Activated CD4-positive, alpha-beta T cell treated with anti-CD3 and anti-CD28 coated beads, Interleukin-2, Interleukin-6, amounts not matched to agents 100 ng/mL and 50 ng/mL, durations not matched to agents 16 hours and 8 hours (primary cell): ENCODE results near the gene ACKR3.

Experiments used
- DNase-seq: peaks from one replicate; pipeline ENCODE4 v3.0.0-alpha.2; 2020

ACKR3 gene

DNA sequence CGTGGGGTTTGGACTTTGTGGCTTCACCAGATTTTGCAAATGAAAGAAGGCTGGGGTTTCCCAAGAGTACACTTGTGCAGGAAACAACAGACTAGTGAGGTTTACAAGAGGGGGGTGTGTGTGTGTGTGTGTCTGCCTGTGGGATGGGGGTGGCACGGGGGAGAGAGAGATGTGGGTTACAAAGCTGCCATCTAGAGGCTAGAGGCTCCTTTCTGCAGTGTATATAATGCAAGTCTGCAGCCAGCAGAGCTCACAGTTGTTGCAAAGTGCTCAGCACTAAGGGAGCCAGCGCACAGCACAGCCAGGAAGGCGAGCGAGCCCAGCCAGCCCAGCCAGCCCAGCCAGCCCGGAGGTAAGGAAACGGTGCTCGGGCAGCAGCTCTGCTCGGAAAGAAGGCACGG lies at the start of gene ACKR3:
TSS of gene ACKR3 (plus strand) at position 253 of the 401 bp plus-strand sequence. CDS start 10,641 bp downstream, outside the sequence.
- DNase-seq: peak; percentile 69

DNA sequence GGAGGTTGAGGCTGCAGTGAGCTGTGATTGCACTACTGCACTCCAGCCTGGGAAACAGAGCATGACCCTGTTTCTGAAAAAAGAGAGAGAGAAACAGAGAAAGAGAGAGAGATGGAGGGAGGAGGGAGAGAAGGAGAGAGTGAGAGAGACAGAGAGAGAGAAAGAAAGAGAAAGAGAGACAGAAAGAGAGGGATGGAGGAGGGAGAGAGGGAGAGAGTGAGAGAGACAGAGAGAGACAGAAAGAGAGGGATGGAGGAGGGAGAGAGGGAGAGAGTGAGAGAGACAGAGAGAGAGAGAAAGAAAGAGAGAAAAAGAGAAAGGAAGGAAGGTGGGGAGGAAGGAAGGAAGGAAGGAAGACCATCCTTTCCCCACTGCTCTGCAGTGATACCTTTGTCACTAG lies 48.1 kb upstream of the ACKR3 start:
- no peak for DNase-seq

DNA sequence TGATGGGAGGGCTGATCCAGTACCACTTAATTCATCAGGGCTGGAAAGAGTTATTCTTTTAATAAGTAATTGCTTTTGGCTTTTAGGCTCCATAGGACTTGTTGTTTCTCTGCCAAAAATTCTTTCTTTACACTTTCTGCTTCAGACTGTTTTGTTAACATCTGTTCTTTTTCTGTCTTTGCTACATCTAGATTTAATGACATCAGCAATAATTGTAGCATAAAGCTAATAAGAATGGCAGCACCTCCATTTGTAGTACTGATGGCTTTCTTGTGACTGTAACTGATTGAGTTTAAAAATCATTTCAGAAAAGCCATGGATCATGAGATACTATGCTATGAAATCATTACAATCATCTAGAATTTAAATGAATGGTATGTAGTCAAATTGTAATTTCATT lies 46.4 kb upstream of the ACKR3 start:
- DNase-seq: no peak

DNA sequence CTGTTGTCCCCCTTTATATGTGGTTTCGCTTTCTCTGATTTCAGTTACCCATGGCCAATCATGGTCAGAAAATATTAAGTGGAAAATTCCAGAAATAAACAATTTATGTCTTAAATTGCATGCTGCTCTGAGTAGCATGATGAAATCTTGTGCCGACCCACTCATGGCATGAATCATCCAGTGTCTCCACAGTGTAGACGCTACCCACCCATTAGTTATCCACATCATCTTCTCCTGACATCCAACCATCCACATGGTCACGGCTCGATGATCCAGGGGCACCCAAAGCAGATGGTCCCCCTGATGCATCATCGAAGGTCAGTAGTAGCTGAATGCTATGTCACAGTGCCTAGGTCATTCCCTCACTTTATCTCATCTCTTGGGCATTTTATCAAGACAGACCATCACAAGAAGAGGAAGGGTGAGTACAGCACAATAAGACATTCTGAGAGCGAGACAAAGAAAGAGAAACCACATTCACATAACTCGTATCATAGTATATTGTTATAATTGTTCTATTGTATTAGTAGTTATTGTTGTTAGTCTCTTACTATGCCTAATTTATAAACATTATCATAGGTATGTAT lies 44.1 kb upstream of the ACKR3 start:
- DNase-seq: no peak

DNA sequence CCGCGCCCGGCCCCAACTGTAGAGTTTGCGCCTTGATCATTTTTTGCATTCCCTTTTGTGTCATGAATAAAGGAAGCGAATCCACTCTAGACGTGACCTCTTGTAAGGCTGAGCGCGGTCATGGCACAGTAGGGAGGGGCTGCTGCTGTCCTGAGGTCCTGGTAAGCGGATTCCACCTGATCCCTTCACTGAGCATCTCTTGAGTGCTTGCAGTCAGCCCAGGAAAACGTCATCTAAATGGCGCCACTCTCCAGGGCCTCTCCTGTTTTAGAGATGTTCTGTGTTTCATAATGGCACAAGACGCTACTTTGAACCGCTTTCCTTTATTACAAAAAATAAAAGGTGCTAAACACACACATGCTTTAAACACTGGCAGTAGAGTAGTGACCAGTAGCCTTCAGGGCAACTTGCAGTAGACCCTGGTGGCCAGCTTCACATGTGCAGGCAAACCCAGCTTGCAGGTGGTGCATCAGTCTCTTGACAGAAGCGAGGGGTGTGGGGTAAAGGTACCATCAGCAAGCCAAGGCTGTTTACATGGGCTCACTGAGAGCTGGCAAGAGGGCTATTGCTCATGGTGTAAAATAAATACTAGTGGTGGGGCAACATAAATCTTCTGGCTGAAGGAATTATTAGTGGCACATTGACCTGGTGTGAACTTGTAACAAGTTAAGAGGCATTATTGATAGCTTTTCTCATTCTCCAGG lies 43.0 kb upstream of the ACKR3 start:
- no peak for DNase-seq

DNA sequence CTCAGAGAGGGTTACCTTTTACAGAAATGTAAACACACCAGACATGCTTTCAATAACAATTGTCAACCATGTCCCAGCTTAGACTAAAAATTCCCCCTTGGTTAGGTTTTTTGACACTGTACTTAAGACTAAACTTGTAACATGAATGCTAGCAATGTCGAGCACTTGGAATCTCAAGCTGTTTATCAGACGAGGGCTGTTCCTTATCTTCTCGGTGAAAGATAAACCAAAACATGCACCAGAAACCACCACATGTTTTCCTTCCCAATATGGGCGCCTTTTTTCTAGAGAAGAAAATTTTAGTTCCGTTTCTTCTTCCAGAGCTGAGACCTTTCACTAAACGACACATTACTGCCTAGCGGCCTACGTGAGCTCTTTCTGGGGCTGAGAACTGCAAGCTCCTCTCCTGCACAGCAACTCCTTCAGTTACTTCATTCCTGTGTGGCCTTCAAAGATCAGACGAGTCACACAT lies 42.4 kb upstream of the ACKR3 start:
- no peak for DNase-seq

DNA sequence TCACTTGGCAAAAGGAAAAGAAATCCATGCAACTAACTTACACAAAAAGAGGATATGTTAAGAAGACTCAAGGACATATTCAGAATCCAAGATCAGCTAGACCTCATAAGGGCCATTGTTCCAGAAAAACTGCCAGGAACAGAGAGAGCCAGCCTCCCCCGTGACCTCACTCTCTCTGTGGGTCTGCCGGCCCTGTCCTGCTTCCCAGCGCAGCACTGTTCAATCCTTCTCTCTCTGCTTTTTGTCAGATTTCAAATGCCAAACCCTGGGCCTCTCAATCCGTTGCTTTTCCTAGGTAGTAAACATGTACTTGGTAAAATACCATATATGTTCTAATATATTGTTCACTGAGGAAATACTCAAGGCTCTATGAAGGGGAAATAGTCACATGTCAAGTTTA lies 40.0 kb upstream of the ACKR3 start:
- no peak for DNase-seq

DNA sequence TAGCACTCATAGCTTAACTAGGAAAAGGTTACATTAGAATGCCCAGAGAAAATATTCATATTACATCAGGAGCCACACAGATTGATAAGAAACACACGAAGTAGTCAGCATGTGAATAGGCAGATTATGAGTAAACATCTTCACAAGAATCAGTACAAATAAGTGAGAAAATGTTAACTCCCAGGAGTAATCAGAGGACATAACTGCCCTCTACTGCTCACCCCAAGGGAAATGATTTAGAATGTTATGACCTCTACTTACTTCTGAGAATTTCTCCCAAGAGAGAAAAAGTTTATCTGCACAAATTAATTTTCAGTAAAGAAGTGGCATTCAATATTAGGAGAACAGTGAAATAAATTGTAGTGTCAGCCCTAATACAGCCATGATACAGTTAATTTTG lies 39.1 kb upstream of the ACKR3 start:
- no peak for DNase-seq

DNA sequence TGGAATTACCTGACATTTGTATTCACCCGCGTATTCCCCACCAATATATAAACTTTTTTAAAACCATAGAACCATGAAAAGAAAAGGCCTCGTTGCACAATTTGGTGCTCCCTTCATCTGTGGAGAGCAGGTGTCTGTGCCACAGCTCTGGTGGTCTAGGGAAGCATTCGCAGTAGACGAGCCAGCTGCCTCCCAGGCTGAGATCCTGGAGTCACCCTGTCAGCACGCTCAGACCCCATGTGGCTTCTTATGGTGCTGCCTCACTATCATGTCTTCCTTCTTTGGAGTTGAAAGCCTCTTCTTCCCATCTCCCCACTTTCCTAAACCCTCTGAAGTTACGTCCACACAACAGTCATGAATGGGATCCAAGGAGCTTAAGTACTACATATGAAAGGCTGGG lies 38.4 kb upstream of the ACKR3 start:
- DNase-seq: no peak

DNA sequence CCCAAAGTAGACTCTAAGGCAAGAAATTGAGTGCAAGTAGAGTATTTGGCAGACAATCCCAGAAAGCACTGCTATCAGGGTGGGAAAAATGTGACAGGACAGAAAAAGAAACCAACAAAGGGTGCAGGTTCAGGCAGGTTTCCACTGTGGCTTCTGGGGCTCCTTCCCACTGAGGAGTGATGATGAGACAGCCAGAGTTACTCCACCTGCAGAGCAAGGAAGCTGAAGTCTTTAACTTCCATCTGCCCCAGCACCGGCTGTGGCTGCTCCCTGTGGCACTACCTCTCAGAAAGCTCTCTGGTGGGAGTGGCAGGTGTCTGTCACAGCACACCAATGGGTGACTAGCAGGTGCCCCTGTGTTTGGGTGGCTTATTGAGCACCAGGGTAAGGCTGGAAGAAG lies 37.6 kb upstream of the ACKR3 start:
- no peak for DNase-seq

DNA sequence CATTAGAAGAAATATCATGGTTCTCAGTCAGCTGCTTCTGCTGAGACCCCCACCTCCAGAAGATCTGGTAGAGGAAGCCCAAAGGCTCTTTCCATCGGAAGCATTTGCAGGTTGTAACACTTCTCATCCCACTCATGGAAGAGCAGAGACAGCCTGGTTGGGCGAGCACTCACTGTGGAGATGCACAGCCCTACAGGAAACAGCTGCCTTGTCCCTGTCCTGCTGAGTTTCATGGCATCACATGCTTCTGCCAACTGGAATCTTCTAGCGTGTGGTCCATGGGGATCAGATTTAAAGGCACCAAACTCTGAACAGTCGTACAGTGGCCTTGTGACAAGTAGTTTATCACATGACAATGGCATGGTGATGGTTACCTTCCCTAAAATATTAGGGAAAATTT lies 36.3 kb upstream of the ACKR3 start:
- DNase-seq: no peak

DNA sequence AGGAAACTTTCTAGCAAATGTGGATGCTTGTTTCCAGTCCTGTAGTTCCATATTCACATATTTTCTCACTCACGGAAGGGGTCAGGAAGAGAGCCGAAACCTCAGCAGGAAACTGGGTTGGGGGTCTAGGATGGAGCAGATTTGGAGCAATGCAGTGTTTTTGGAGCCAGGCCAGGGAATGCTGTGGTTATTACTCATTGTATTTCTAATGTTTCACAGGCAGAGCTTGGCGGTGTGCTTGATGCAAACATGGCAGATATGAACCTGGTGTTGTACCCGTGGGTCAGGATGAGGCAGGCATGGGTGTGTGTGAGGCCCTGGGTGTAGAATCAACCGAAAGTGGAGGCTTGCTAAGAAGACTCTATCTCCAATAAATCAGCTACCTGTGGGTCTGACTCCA lies 34.6 kb upstream of the ACKR3 start:
- no peak for DNase-seq

DNA sequence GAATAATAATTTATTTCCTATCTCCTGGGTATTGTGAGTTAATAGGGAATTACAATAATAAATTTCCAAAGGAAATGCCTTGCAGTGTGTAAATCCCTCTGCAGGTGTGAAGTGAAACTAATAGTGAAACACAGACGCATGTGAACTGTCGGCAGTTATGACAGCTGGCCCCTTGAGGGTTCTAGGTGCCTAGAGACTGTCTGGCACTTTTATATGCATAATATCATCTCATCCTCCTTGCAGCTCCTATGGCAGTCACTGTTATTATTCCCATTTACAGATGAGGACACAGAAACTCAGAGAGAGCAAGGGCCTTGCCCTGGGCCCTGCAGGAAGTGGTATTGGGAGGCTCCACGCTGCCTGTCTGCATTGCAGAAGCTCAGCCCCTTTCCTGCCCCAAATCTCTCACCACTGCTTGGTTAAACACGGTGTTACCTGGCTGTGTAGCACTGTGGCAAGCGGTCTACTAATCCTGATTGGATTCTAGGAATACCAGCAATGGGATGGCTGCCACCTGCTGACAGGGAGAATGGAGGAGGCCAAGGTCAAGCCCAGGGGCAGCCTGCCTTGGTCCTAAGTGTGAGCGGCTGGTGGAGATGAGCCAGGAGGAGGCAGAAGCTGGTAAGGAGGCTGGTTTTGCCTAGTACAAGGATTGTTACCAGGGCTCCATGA lies 32.8 kb upstream of the ACKR3 start:
- DNase-seq: peak; percentile 55

DNA sequence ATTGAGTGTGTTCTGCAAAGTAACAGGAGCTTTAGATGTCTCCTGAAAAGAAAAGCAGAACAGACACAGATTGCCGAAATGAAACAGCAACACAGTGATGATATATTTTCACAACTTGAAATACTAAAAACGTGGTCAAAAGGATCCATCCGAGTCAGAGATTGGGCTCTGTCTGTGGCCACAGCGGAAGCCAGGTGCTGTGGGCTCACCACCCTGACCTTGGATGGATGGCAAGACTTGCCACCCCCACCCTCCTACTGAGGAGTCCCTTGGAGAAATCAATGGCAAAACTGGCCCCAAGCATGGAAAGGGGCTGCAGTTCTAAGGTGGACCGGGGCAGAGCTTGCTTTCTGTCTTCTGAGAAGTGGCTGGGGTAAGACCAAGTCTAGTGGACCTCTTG lies 31.4 kb upstream of the ACKR3 start:
- peak; percentile 15 for DNase-seq

DNA sequence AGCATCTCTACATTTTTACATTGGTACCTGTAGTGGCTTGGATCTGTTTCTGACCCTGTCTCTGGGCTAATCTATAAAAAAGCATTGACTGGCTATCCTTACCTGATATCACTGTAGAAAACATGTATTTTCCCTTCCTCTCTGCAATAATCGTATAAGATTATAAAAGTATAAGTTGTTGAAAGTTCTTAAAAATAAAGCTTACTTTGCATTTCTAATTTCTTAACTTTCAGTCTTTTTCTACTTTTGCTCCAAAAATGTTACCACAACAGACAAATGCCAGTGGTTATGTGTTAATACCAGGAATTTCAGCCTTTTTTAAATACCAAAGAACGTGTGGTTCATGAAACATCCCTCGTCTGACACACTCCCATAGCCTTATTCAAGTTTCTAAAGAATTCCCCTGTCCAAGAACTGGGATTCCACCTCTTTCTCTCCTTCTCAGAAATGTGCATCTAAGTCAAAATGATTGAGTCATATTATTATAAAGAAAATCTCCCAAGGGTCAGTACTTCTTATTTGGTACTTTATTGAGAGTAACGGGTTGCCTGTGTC lies 28.5 kb upstream of the ACKR3 start:
- DNase-seq: no peak

DNA sequence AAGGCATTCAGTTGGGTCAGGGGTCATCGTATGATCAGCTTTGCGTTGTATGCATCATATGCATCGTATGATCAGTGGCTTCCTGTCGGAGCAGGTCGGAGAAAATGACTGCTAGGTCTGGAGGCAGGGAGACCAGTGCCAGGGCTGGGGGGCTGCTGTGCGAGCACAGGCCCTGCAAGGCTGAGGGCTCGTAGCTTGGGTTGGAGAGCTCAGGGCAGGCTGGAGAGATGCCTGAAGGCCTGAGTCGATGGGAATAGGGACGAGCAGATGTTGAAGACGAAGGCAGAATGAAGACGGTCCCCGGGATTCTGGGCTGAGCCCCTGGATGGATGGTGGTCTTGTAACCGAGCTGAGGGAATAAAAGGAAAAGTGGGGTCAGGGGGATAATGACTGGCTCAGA lies 25.3 kb upstream of the ACKR3 start:
- DNase-seq: no peak

DNA sequence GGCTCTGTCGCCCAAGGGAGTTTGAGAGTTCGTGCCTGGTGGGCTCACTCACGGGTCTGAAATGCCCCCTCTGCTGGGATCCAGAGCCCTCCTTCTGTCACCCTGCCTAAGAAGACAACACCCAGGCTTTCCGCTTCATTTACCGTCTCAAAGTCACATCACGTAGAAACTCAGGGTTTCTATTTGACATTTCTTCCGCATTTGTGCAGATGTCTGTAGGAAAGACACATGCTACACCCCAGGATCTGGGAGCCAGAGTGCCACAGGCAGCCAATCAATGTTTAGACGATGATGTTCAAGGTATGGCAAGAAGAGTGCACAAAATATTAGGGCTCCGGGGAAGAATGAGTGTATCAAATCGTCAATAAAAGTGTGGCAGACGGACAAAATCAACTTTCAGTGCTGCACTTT lies 24.4 kb upstream of the ACKR3 start:
- no peak for DNase-seq

DNA sequence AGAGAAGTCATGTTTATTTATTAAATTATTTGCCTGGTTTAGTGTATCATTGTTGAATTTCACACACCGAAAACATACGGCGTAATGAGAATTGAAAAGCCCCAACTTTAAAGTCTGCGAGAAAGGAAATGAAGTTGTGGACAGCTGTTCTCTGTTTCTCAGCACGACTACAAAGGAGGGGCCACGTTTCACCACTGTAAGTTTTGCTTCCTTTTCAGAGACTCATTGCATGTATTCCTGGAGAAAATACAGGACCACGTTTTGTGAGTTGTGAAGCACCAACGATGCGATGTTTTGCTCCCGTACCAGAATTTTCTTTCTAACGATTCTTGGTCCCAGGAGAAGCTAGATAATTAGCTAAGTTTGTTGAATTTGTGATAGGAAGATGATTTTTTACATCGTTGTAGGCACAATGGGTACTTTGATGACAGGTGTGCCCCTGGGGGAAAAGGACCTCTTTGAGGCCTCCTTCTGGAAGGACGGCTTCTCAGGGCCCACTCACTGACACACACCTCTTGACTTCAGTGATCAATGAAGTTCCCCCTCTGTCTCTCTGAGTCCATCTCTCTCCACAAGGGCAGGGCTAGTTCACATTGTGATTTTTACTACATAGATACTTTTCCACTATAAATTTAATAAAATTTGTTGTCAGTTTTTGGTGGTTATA lies 23.7 kb upstream of the ACKR3 start:
- DNase-seq: peak; percentile 36

DNA sequence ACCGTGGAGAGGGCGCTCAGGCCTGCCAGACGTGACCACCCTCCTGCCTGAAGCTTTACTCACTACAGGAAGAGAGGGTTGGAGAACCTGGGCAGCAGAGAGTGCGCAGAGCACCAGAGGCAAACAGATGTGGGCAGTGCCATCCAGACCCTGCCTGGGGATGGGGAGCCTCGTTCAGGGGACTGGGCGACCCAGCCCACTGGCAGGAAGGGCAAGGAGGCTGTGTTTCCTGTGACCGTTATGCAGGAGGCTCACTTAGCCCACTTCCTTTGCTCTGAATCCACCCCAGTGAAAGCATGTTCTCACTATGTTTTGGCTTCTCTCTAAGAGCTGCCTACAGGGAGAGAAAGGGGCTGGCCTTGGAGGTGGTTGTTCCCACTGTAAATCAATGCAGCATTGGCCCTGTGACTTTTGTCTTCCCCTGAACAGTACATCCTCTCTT lies 23.0 kb upstream of the ACKR3 start:
- DNase-seq: peak; percentile 68

DNA sequence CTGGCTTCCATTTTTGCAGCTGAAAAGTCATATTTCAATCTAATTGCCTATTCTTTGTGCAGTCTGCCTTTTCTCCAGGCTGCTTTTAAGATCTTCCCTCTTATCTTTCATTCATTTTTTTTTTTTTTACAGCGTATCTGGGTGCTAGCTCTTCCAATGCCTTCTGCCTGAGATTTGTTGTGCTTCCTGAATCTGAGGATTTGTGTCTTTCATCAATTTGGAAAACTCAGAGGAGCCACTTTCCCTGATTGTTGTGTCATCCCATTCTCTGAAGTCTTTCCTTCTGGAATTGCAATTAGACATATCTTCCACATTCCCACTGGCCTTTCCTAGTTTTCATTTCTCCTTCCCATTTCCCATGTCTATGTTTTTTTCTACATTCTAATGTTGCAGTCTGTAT lies 21.9 kb upstream of the ACKR3 start:
- no peak for DNase-seq

DNA sequence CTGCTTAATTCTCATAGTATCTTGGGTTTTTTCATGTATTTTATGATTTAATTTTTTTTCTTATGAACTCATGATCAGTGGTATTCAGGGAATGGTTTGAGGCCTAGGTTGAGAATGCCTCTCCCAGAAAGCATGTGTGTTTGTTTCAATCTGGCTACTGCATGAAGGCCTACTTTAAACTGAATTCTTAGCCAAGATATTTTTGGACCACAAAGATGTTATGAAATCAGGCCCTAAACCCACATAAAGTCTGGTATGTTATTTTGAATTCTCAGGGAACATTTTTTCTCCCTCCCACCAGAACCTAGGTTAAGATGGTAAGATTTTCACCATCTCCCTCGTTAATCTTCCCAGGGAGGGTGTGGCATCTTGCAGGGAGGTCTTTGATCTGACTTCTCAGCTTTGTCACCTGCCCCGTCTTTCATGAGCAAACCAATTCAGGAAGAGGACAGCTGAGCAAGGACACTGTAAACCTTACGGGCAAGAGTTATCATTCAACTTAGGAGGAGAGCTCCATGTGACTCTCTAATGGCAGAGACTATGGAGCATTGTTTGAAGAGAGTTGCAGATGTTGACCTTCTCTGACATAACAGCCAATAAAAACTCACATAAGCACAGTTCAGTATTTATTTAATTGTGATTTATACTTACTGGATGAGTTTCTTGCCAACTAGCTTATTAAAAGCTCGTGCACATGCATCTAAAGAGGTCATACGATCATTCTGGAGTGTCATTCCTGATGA lies 21.3 kb upstream of the ACKR3 start:
- DNase-seq: no peak

DNA sequence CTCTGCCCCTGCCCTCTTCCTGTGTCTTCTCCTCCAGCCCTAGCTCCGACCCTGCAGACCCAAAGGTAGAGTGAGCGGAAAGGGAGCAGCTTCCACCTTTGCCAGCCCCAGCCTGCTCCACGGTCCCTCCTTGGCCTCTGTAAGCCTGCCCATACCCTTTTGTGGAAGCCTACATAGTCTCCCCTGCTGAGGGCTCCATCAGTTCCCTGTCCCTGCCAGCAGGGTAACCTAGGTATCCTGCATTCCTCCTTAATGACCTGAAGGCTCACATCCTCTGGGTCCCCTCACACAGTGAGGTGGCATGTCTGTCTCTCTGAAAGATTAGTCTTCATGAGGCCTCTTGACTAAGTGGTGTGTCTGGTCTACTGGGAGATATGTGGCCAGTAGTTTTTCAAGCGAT lies 20.5 kb upstream of the ACKR3 start:
- DNase-seq: no peak

DNA sequence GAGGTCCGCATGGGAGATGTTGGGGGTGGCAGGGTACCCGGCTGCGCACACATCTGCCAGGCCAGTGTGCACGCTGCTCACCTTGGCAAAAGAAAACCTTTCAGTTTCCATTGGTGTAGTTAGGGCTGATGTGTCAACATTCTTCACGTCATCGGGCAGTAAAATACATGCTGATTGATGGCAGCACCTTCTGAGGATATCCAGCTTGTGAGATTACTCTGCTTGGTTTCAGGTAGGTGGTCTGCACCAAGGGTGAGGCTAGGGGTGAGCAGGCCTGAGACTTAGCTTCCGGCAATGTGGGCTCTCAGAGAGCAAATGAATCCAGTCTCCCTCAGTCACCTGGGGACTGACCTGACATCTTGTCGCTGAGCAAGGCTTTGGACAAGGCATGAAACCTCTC lies 19.3 kb upstream of the ACKR3 start:
- no peak for DNase-seq
